Neutrophil (primary cell): Measurements from ENCODE around the gene NAALAD2.
"Not testable (repeated sequence)": the region's sequence is repeated elsewhere in the genome, so short reads cannot be mapped to it uniquely, and the experiment has no call there.

Experiments
- H3K27ac ChIP-seq: fragments of 200-600 bp; sonication (generic); 2 replicates; pipeline ENCODE4 v1.5.1; 2016; ENCODE audit warnings: mild to moderate bottlenecking, moderate library complexity
- H3K27me3 ChIP-seq: fragments of 200-600 bp; sonication (generic); 2 replicates; pipeline ENCODE4 v1.6.0; 2016; ENCODE audit warnings: mild to moderate bottlenecking
- H3K36me3 ChIP-seq: fragments of 200-600 bp; sonication (generic); 2 replicates; pipeline ENCODE4 v1.5.1; 2017
- H3K4me1 ChIP-seq, 2 experiments: fragments of 200-600 bp in 1 of 2; sonication (generic) in 1 of 2; 1 replicate in 1 of 2; 2 replicates in 1 of 2; pipeline versions ENCODE4 v1.5.1 to v1.6.1; 2013 to 2016; ENCODE audit warnings: low read depth in 1 of 2, low read length in 1 of 2, mild to moderate bottlenecking in 1 of 2, moderate library complexity in 1 of 2; ENCODE audit not compliant: control insufficient read depth in 1 of 2, insufficient read depth in 1 of 2
- H3K4me3 ChIP-seq, 2 experiments: fragments of 200-600 bp in 1 of 2; sonication (generic) in 1 of 2; 1 replicate in 1 of 2; 2 replicates in 1 of 2; pipeline ENCODE4 v1.5.1; 2013 to 2016; ENCODE audit warnings: low read depth in 1 of 2, low read length in 1 of 2, mild to moderate bottlenecking in 1 of 2, moderate library complexity in 1 of 2
- H3K9me3 ChIP-seq: fragments of 200-600 bp; sonication (generic); 2 replicates; pipeline ENCODE4 v1.5.1; 2016
- CTCF ChIP-seq: fragments of 200-600 bp; sonication (generic); IDR thresholded peaks from 2 replicates; pipeline ENCODE4 v1.5.1; 2016; ENCODE audit warnings: antibody characterized with exemption

Gene NAALAD2

GRCh38 chr11:90148900-90149299, 14.4 kb downstream of the NAALAD2 start:
- Histone ChIP-seq H3K27ac (no peak overlapping the region), H3K9me3 (no peaks in the 10 kb centered on the region), H3K4me1 (no peaks in the 10 kb centered on the region), H3K4me3 (no peak overlapping the region), H3K27me3 (no peaks in the 10 kb centered on the region), H3K36me3 (no peaks in the 10 kb centered on the region)
- no peak for TF ChIP-seq CTCF

GRCh38 chr11:90166982-90167573, 32.6 kb downstream of the NAALAD2 start:
- not testable (repeated sequence) for H3K4me1 ChIP-seq, H3K36me3 ChIP-seq, H3K9me3 ChIP-seq, H3K27ac ChIP-seq, H3K4me3 ChIP-seq, H3K27me3 ChIP-seq

GRCh38 chr11:90167704-90168103, 33.2 kb downstream of the NAALAD2 start:
- not testable (repeated sequence) for H3K9me3 ChIP-seq, H3K4me1 ChIP-seq, H3K27me3 ChIP-seq, H3K36me3 ChIP-seq, H3K27ac ChIP-seq, H3K4me3 ChIP-seq

GRCh38 chr11:90168571-90168970, 34.1 kb downstream of the NAALAD2 start:
- no peak overlapping the region for H3K27ac ChIP-seq
- no peaks in the 10 kb centered on the region for H3K9me3 ChIP-seq
- TF ChIP-seq CTCF = no peak
- H3K27me3 ChIP-seq = no peaks in the 10 kb centered on the region
- no peaks in the 10 kb centered on the region for H3K4me1 ChIP-seq
- no peak overlapping the region for H3K4me3 ChIP-seq
- H3K36me3 ChIP-seq = no peaks in the 10 kb centered on the region

- no peak overlapping the region for H3K4me3 ChIP-seq
- no peaks in the 10 kb centered on the region for H3K4me1 ChIP-seq
- no peak for TF ChIP-seq CTCF
- no peaks in the 10 kb centered on the region for H3K27me3 ChIP-seq
- no peaks in the 10 kb centered on the region for H3K9me3 ChIP-seq
- no peak overlapping the region for H3K27ac ChIP-seq
- no peaks in the 10 kb centered on the region for H3K36me3 ChIP-seq
These were observed 36.9 kb downstream of the NAALAD2 start for GRCh38 chr11:90171359-90171758.

- no peaks in the 10 kb centered on the region for H3K4me1 ChIP-seq
- no peak overlapping the region for H3K27ac ChIP-seq
- no peaks in the 10 kb centered on the region for H3K36me3 ChIP-seq
- H3K4me3 ChIP-seq = no peak overlapping the region
- H3K27me3 ChIP-seq = no peaks in the 10 kb centered on the region
- no peaks in the 10 kb centered on the region for H3K9me3 ChIP-seq
- TF ChIP-seq CTCF = no peak
These were observed 41.6 kb downstream of the NAALAD2 start for GRCh38 chr11:90176069-90176468.

- Histone ChIP-seq H3K36me3 (no peaks in the 10 kb centered on the region), H3K27me3 (no peaks in the 10 kb centered on the region), H3K4me1 (no peaks in the 10 kb centered on the region), H3K27ac (no peak overlapping the region), H3K4me3 (no peak overlapping the region), H3K9me3 (no peaks in the 10 kb centered on the region)
- no peak for TF ChIP-seq CTCF
These were observed 44.3 kb downstream of the NAALAD2 start for GRCh38 chr11:90178751-90179150.
